Activated CD4-positive, alpha-beta T cell treated with anti-CD3 and anti-CD28 coated beads, Interleukin-2, amount 50 U/mL, for 48 hours (primary cell): Measurements from ENCODE around the gene MPG.
"Not testable (repeated sequence)": the region's sequence is repeated elsewhere in the genome, so short reads cannot be mapped to it uniquely, and the experiment has no call there.

Experiments
- DNase-seq, 2 experiments: peaks; one replicate each; pipeline ENCODE4 v3.0.0-alpha.2; 2020

The MPG gene

GRCh38 chr16:77807-78443, at the start of gene MPG:
Gene MPG, plus strand, starts transcription at chr16:78225. Its CDS starts 85 bp downstream, at chr16:78310.
- peak; percentile 85 to 90 for DNase-seq

- not testable (repeated sequence) for DNase-seq
Measured at GRCh38 chr16:30627-31026, 47.4 kb upstream of the MPG start.

- not testable (repeated sequence) for DNase-seq
Measured at GRCh38 chr16:33154-33876, 44.7 kb upstream of the MPG start.

- no peak for DNase-seq
Measured at GRCh38 chr16:33877-34647, 44.0 kb upstream of the MPG start.

GRCh38 chr16:34648-34987, 43.4 kb upstream of the MPG start:
- no peak for DNase-seq

GRCh38 chr16:35011-35677, 42.9 kb upstream of the MPG start:
- DNase-seq, result no peak

GRCh38 chr16:35678-36305, 42.2 kb upstream of the MPG start:
- no peak for DNase-seq

GRCh38 chr16:36336-36984, 41.6 kb upstream of the MPG start:
- DNase-seq, result no peak

GRCh38 chr16:37511-37910, 40.5 kb upstream of the MPG start:
- no peak for DNase-seq

GRCh38 chr16:38206-38605, 39.8 kb upstream of the MPG start:
- not testable (repeated sequence) for DNase-seq

GRCh38 chr16:38941-39892, 38.8 kb upstream of the MPG start:
- peak; percentile 31 to 51 for DNase-seq

GRCh38 chr16:41439-42068, 36.5 kb upstream of the MPG start:
- no peak for DNase-seq

- DNase-seq, result no peak
Measured at GRCh38 chr16:42069-42457, 36.0 kb upstream of the MPG start.

- no peak for DNase-seq
Measured at GRCh38 chr16:42691-43090, 35.3 kb upstream of the MPG start.

- no peak for DNase-seq
Measured at GRCh38 chr16:43294-43693, 34.7 kb upstream of the MPG start.

- DNase-seq, result no peak
Measured at GRCh38 chr16:44655-45054, 33.4 kb upstream of the MPG start.

GRCh38 chr16:45454-45853, 32.6 kb upstream of the MPG start:
- DNase-seq, result no peak

GRCh38 chr16:46510-46909, 31.5 kb upstream of the MPG start:
- not testable (repeated sequence) for DNase-seq

GRCh38 chr16:47234-47633, 30.8 kb upstream of the MPG start:
- no peak for DNase-seq

GRCh38 chr16:50769-51591, 27.0 kb upstream of the MPG start:
- DNase-seq, result no peak
